NCI-H146 treated with DMSO at 0.1 percent for 48 hours (cell line): ENCODE measurements around the gene KDSR.
"Not testable (repeated sequence)": the region's sequence is repeated elsewhere in the genome, so short reads cannot be mapped to it uniquely, and the experiment has no call there.

ENCODE experiments used
- DNase-seq: peaks from one replicate; lab custom pipeline; 2025; ENCODE audit not compliant: unreplicated experiment; lab: John Stamatoyannopoulos, UW

The KDSR gene

GRCh38 chr18:63366213-63367052 is 573 bp downstream of the KDSR start:
- DNase-seq, result peak; percentile 49

DNA sequence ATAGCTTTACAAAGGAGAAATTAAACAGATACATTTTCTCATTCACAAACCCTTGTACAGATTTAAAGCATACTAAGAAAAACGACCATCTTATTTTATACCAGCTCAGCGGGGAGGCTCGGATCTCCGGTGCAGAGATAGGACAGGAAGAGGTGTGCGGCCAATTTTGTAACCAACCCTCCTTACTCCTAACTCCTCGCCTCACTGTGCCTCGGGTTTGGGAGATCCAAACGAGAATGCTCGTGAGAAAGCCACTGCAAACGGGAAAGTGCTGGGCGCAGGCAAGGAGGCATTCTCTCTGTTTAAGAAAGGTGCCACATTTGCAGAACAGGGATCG is 1.2 kb downstream of the KDSR start:
- no peak for DNase-seq

GRCh38 chr18:63363951-63364350 is 3.1 kb downstream of the KDSR start:
- DNase-seq, result no peak

GRCh38 chr18:63363420-63363819 is 3.6 kb downstream of the KDSR start:
- DNase-seq, result not testable (repeated sequence)

GRCh38 chr18:63356272-63356896 is 10.6 kb downstream of the KDSR start:
- no peak for DNase-seq

GRCh38 chr18:63350230-63350629 is 16.8 kb downstream of the KDSR start:
- no peak for DNase-seq

GRCh38 chr18:63348508-63349136 is 18.4 kb downstream of the KDSR start:
- DNase-seq, result no peak

DNA sequence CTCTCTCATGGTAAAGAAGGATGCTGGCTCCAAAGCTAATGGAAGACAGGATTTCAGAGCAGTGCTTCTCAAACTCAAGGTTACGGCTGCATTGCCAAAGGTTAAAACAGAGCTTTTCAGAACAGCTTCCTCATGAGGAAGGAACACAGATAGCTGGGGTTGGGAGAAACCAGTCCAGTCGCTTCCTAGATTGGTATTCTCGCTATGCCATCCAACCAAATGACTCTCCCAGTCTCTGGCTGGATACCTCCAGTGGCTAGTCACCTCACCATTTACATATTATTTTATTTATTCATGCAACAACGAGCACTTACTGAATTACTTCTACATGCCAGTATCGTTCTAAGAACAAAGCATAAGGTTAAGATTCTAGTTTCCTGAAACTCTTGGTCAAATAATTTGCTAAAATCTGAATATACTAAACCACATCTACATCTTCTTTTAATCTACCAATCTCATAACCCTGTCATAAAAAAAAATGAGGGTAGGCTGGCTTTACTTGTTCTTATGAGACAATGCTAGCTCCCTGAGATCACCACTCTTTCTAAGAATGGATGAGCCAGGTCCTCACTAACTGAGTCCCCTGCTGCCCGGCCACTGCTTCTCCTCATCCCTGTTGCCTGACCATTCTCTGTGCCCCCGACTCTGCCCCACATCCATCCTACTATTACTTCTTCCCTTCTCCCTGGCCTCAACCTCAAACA is 20.4 kb downstream of the KDSR start:
- DNase-seq, result no peak

DNA sequence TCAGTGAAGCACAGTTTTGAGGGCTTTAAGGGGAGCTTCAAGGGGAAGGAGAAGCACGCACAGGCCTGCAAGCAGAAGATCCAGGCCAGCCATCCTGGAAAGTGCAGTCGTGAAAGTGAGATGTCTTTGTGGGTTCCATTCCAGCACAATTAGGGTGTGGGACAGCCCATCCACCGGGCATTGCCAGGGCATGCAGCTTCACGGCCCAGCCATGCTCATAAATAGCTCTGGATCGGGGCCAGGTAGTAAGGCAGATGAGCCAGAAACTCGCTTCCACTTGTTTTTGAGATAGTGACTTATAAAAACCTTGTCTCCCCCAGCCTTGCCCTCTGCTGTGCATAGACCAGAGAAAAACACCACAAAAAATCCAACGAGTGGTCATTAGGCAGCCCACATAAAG is 21.0 kb downstream of the KDSR start:
- DNase-seq, result no peak

- DNase-seq, result no peak
Measured at GRCh38 chr18:63344918-63345317, 22.1 kb downstream of the KDSR start.

- DNase-seq, result no peak
Measured at GRCh38 chr18:63344263-63344662, 22.7 kb downstream of the KDSR start.

- no peak for DNase-seq
Measured at GRCh38 chr18:63342206-63342605, 24.8 kb downstream of the KDSR start.

DNA sequence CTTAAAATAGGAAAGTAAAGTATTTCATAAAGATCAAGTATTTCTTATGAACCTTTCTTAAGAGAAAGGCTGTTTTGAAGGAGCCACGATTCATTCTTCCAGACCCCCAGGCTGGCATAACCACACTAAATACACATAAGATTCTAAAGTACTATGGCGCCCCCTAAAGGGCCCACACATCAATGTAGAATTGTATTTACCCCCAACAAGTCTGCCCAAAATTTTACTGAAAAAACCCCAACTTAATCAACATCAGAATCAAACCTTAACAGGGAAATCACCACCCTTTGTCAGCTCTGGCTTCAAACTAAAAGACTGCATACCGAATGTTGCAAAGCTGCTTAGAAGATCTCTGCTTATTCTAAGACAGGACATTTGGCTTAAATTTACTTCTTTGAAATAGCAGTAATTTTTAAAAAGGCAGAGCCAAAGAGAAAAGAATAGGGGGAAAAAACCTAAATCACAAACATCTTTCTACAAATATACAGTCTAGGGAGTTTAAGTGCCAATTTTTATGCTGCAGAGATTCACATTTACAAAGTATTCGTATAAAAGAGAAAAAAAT is 27.0 kb downstream of the KDSR start:
- no peak for DNase-seq

DNA sequence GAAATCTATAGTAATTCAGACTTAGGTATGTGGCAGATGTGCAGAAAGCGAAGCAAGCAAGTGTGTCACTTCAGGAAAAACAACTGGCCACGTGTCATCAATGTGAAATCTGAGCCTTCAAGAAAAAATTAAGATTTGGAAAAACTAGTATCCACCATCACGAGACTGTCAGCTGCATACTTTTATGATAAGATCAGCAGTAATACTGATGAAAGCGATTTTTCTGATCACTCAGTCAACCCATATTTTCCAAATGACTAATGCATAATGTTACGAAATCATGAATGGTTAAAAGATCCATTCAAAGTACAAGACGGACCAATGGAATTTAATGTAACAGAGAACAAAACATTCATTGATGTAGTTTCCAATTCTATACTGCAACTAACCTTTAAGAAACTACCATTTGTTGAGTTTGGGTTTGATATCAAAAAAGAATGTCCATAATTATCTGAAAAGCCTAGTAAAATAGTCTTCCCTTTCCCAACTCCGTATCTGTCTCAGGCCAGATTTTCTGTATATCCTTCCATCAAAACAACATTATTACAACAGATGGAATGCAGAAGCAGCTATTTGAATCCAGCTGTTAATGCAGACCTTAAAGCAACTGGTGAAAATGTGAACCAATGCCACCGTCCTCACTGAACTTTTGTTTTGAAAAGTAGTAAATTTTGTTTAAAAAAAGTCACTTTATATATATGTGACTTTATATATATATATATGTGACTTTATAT is 30.5 kb downstream of the KDSR start:
- DNase-seq, result no peak

- no peak for DNase-seq
Measured at GRCh38 chr18:63331105-63331504, 35.9 kb downstream of the KDSR start.

- DNase-seq, result no peak
Measured at GRCh38 chr18:63329431-63330145, 37.4 kb downstream of the KDSR start.

DNA sequence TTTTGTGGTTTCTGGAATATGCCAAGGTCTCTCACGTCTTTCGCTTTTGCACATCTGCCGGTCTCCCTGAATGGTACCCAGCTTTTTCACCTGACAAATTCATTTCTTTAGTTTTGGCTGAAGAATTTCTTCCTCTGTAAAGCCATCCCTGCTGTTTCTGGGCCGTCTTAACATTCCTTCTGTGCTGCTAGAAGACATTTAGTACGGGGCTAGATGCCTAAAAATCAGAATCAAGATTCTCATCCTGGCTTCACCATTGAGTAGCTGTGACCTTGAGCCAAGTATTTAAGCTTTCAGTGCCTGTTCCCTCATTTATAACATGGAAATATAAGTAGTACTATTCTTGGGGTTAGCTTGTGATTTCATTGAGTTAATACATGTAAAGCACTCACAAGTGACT is 41.0 kb downstream of the KDSR start:
- no peak for DNase-seq

GRCh38 chr18:63325086-63325686 is 41.8 kb downstream of the KDSR start:
- DNase-seq, result no peak

GRCh38 chr18:63322908-63323634 is 43.9 kb downstream of the KDSR start:
- DNase-seq, result peak; percentile 86
